ENCODE data around the gene CSNK1D.

The CSNK1D gene

GRCh38 chr17:82249896-82250581, 23.5 kb downstream of the CSNK1D start:
- DNase-seq = no peak

GRCh38 chr17:82248815-82249674, 24.5 kb downstream of the CSNK1D start:
- DNase-seq = no peak

- no peak for DNase-seq
These were observed 25.4 kb downstream of the CSNK1D start for GRCh38 chr17:82247856-82248671.

- no peak for DNase-seq
These were observed 26.2 kb downstream of the CSNK1D start for GRCh38 chr17:82247182-82247823.

GRCh38 chr17:82246365-82247181, 26.9 kb downstream of the CSNK1D start:
- DNase-seq = no peak

- DNase-seq = no peak
These were observed 27.5 kb downstream of the CSNK1D start for GRCh38 chr17:82246040-82246364.

GRCh38 chr17:82245134-82246039, 28.1 kb downstream of the CSNK1D start:
- DNase-seq = no peak

- DNase-seq = peak; percentile 18 to 68
These were observed 28.9 kb downstream of the CSNK1D start for GRCh38 chr17:82244413-82245133.

- no peak for DNase-seq
These were observed 29.7 kb downstream of the CSNK1D start for GRCh38 chr17:82243648-82244412.

- DNase-seq = peak; percentile 77 to 78
These were observed 30.4 kb downstream of the CSNK1D start for GRCh38 chr17:82242977-82243647.

GRCh38 chr17:82242698-82242976, 30.9 kb downstream of the CSNK1D start:
- DNase-seq = no peak

GRCh38 chr17:82241926-82242697, 31.4 kb downstream of the CSNK1D start:
- DNase-seq = no peak

GRCh38 chr17:82241183-82241925, 32.1 kb downstream of the CSNK1D start:
- peak; percentile 50 to 59 for DNase-seq

GRCh38 chr17:82240506-82241182, 32.9 kb downstream of the CSNK1D start:
- no peak for DNase-seq

GRCh38 chr17:82239926-82240505, 33.5 kb downstream of the CSNK1D start:
- DNase-seq = no peak

- DNase-seq = no peak
These were observed 34.0 kb downstream of the CSNK1D start for GRCh38 chr17:82239401-82239925.

Data from hippocampal formation (tissue), 2 donors.